Mesodermal cell (in vitro differentiated cells): Measurements from ENCODE around the gene SFRP4.

Source experiments
- H3K27ac ChIP-seq: 2 replicates; pipeline ENCODE4 v1.7.0; 2013; ENCODE audit warnings: mild to moderate bottlenecking, low read depth, low read length, moderate library complexity; ENCODE audit not compliant: severe bottlenecking
- H3K36me3 ChIP-seq: 2 replicates; pipeline ENCODE4 v1.7.1; 2013; ENCODE audit warnings: mild to moderate bottlenecking, low read length, moderate library complexity; ENCODE audit not compliant: control insufficient read depth, insufficient read depth
- H3K4me1 ChIP-seq: one replicate; pipeline ENCODE4 v1.7.1; 2013; ENCODE audit warnings: mild to moderate bottlenecking, low read length; ENCODE audit not compliant: insufficient read depth, control insufficient read depth, poor library complexity, severe bottlenecking
- H3K4me3 ChIP-seq: 2 replicates; pipeline ENCODE4 v1.7.0; 2013; ENCODE audit warnings: low read length, control low read depth, mild to moderate bottlenecking; ENCODE audit not compliant: insufficient read depth, poor library complexity, severe bottlenecking; ENCODE audit errors: extremely low read depth
- H3K9me3 ChIP-seq: 2 replicates; pipeline ENCODE4 v1.7.1; 2013; ENCODE audit warnings: mild to moderate bottlenecking, low read length, moderate library complexity; ENCODE audit not compliant: control insufficient read depth
- WGBS, 2 experiments: methylation state at CpG; one replicate each; pipeline ENCODE4 v1.1.5; 2013; ENCODE audit warnings: missing lambda C conversion rate in 2 of 2; ENCODE audit not compliant: insufficient coverage in 2 of 2; 5-methylcytosine and 5-hydroxymethylcytosine counted together

SFRP4 gene

GRCh38 chr7:37901890-37902524, 14.6 kb downstream of the SFRP4 start:
- no peaks in the 10 kb centered on the region for H3K36me3 ChIP-seq
- no peak overlapping the region for H3K27ac ChIP-seq
- peaks cover 4% of the 10 kb centered on the region for H3K4me1 ChIP-seq
- H3K4me3 ChIP-seq, result no peak overlapping the region
- no peaks in the 10 kb centered on the region for H3K9me3 ChIP-seq
- 89 to 94% methylated on average over 2 of the region's 2 CpGs for WGBS, 2 experiments

- Histone ChIP-seq H3K4me3 (no peak overlapping the region), H3K4me1 (peaks cover 4% of the 10 kb centered on the region), H3K27ac (no peak overlapping the region), H3K36me3 (no peaks in the 10 kb centered on the region), H3K9me3 (no peaks in the 10 kb centered on the region)
- WGBS, 2 experiments, result 50 to 53% methylated on average over 1 of the region's 6 CpGs
Observed at GRCh38 chr7:37901236-37901827, 15.3 kb downstream of the SFRP4 start.

GRCh38 chr7:37899712-37900247, 16.8 kb downstream of the SFRP4 start:
- Histone ChIP-seq H3K4me3 (no peak overlapping the region), H3K36me3 (no peaks in the 10 kb centered on the region), H3K27ac (no peak overlapping the region), H3K4me1 (peaks cover 4% of the 10 kb centered on the region), H3K9me3 (no peaks in the 10 kb centered on the region)
- 89 to 94% methylated on average over 2 to 3 of the region's 3 CpGs for WGBS, 2 experiments

- H3K36me3 ChIP-seq, result no peaks in the 10 kb centered on the region
- no peak overlapping the region for H3K27ac ChIP-seq
- WGBS, 2 experiments, result 79 to 91% methylated on average over 1 to 3 of the region's 3 CpGs
- H3K4me1 ChIP-seq, result no peaks in the 10 kb centered on the region
- H3K4me3 ChIP-seq, result no peak overlapping the region
- no peaks in the 10 kb centered on the region for H3K9me3 ChIP-seq
Observed at GRCh38 chr7:37894671-37895070, 21.9 kb downstream of the SFRP4 start.

GRCh38 chr7:37893359-37893758, 23.3 kb downstream of the SFRP4 start:
- H3K4me3 ChIP-seq, result no peak overlapping the region
- H3K9me3 ChIP-seq, result no peaks in the 10 kb centered on the region
- no peak overlapping the region for H3K27ac ChIP-seq
- no peaks in the 10 kb centered on the region for H3K4me1 ChIP-seq
- no peaks in the 10 kb centered on the region for H3K36me3 ChIP-seq

GRCh38 chr7:37882086-37882485, 34.5 kb downstream of the SFRP4 start:
- WGBS, 2 experiments, result 60 to 93% methylated on average over 1 to 4 of the region's 6 CpGs
- Histone ChIP-seq H3K4me1 (no peaks in the 10 kb centered on the region), H3K4me3 (no peak overlapping the region), H3K9me3 (no peaks in the 10 kb centered on the region), H3K36me3 (no peaks in the 10 kb centered on the region), H3K27ac (no peak overlapping the region)
